Measurements from ENCODE around the gene NAA38. TPM values are rescaled to one million over a fixed set of nuclear protein-coding genes. Genes with fewer than 3 reads are reported as not detected.

The NAA38 gene
- total RNA-seq, 6 experiments from 2014 or later, result 27.2 to 43.0 (median 30.8) TPM

DNA sequence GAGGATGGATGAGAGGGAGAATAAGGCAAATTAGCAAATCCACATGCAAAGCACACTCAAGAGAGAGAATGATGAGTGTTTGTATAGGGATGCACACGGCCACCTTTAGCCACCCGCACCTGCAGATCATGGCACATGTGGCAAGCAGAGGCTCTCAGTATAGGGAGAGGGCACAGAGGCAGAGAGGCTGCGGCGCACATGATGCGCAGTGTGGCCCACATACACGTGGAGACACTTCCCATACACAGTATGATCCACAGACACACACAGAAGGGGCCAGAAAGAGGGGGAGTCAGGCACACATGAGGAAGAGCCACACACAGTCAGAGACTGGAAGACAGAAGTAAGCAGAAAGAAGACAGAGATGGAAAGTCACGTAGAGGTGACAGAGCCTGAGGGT is 24.7 kb upstream of the NAA38 start:
- TF ChIP-seq, protein P1, sequence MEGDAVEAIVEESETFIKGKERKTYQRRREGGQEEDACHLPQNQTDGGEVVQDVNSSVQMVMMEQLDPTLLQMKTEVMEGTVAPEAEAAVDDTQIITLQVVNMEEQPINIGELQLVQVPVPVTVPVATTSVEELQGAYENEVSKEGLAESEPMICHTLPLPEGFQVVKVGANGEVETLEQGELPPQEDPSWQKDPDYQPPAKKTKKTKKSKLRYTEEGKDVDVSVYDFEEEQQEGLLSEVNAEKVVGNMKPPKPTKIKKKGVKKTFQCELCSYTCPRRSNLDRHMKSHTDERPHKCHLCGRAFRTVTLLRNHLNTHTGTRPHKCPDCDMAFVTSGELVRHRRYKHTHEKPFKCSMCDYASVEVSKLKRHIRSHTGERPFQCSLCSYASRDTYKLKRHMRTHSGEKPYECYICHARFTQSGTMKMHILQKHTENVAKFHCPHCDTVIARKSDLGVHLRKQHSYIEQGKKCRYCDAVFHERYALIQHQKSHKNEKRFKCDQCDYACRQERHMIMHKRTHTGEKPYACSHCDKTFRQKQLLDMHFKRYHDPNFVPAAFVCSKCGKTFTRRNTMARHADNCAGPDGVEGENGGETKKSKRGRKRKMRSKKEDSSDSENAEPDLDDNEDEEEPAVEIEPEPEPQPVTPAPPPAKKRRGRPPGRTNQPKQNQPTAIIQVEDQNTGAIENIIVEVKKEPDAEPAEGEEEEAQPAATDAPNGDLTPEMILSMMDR (IDR thresholded peaks at IDR 0.05), result no peak
- DNase-seq (no peak), ATAC-seq (no peak)
- H3K27ac ChIP-seq, result no peak overlapping the region
- H3K4me3 ChIP-seq, result no peak overlapping the region
- H3K27me3 ChIP-seq, result no peaks in the 10 kb centered on the region
- intact Hi-C loops (cut with DNase I), result no loop called here
- H3K4me1 ChIP-seq, result peaks cover 0 to 18% (median 10%) of the 10 kb centered on the region in 4 donors
- H3K9me3 ChIP-seq, result no peaks in the 10 kb centered on the region
- no peaks in the 10 kb centered on the region for H3K36me3 ChIP-seq
- WGBS (ENCODE audit: insufficient coverage, low coverage, low lambda C conversion rate, missing lambda C conversion rate), result 75% methylated on average over 7 of the region's 7 CpGs

DNA sequence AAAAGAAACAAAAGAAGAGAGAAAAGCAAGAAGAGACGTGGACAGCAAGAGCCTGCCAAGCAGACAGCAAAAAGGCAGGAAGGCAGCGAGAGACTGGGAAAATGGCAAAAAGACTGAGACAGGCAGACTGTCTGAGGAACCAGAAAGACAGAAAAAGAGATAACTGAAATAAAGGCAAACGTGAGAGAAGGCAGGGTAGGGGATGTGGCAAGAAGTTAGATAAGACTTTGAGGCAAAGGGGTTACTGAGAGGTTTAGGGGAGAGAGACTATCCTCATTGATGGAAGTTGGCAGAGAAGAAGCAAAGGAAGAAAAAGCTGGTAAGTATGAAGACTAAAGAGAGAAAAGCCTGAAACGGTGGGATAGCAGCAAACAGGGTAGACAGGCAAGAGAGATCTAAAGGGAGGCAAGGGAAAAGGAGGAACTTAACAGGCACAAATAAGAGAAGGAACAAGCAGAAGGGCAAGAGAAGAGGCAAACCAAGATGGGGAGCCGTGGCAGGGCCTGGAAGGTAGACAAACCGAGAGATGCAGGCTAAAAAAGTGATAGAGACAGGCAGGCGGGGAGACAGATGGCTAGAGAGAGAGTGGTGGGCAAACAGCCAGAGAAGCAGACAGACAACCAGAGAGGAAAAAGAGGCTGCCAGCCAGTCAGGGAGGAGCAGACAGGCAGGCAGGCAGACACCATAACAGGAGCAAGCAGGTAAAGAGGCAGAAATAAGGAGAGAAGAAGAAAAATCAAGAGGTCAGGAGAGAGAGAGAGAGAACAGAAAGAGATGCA is 24.1 kb upstream of the NAA38 start:
- no peak for TF ChIP-seq POLR2A (IDR thresholded peaks at IDR 0.05)
- TF ChIP-seq, protein P1 (IDR thresholded peaks at IDR 0.05), result no peak
- Histone ChIP-seq H3K27ac (no peak overlapping the region), H3K9me3 (no peaks in the 10 kb centered on the region), H3K27me3 (no peaks in the 10 kb centered on the region), H3K4me1 (peaks cover 0 to 11% (median 6%) of the 10 kb centered on the region in 4 donors), H3K4me3 (no peak overlapping the region), H3K36me3 (no peaks in the 10 kb centered on the region)
- ATAC-seq (no peak), DNase-seq (no peak)
- whole genome bisulfite sequencing (ENCODE audit: insufficient coverage, low coverage, low lambda C conversion rate, missing lambda C conversion rate), result 54% methylated on average over 6 of the region's 7 CpGs
- intact Hi-C loops (cut with DNase I), result no loop called here

DNA sequence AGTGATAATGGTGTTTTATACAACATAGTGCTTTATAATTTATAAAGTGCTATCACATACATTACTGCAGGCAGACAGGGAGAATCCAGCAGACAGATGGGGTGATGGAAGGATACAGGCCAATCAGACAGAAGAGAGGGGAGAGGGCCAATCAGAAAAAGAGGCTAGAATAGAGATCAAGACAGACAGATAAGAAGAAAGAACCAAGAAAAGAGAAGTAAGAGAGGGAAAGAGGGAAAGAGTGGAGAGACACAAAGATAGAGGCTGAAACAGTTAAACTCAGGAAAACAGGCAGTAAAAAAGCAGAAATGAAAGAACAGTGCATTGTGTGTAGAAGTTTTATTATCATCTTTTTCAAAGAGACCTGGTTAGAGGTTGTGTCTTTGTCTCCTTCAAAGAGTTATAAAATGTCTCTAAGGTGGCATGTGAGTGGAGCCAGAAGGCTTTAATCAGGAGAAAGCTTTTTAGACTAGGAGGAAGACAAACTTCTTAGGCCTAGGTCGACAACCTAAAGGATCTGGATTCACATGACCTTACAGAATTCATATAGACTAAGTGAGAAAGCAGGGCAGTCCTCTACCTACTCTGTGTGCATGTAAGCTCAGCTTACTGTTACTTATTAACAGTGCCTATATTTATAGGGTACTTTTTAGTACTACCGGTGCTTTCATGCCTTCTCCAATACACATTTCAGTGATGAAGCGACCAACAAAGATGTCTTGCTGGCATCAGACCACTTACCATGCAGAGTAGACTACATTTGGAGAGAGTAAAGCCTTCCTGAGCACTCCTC is 22.9 kb upstream of the NAA38 start:
- Histone ChIP-seq H3K27ac (no peak overlapping the region), H3K9me3 (no peaks in the 10 kb centered on the region), H3K36me3 (no peaks in the 10 kb centered on the region), H3K4me1 (no peaks in the 10 kb centered on the region), H3K4me3 (no peak overlapping the region), H3K27me3 (no peaks in the 10 kb centered on the region)
- DNase-seq, result no peak
- intact Hi-C loops (cut with DNase I), result no loop called here
- WGBS (ENCODE audit: insufficient coverage, low coverage, low lambda C conversion rate, missing lambda C conversion rate), result 68% methylated on average over 3 of the region's 3 CpGs
- TF ChIP-seq POLR2A (IDR thresholded peaks at IDR 0.05), result no peak
- TF ChIP-seq, protein P1 (IDR thresholded peaks at IDR 0.05), result no peak
- no peak for ATAC-seq

DNA sequence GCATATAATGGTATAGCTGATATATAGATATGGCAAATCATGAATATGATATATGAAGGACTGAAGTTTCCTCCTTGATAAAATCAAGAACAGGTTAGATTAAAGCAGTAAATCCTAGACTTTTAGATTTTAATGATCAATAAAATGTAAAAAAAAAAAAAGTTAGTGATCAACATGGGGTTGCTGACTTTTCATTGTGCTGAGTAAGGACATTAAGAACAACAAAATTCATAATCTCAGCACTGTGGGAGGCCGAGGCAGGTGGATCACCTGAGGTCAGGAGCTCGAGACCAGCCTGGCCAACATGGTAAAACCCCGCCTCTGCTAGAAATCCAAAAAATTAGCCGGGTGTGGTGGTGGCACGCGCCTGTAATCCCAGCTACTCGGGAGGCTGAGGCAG is 20.9 kb upstream of the NAA38 start:
- H3K4me3 ChIP-seq, result no peak overlapping the region
- H3K4me1 ChIP-seq, result no peaks in the 10 kb centered on the region
- no peak for ATAC-seq
- TF ChIP-seq POLR2A (IDR thresholded peaks at IDR 0.05), result no peak
- TF ChIP-seq, protein P1 (IDR thresholded peaks at IDR 0.05), result no peak
- WGBS (ENCODE audit: insufficient coverage, low coverage, low lambda C conversion rate, missing lambda C conversion rate), result 100% methylated on average over 2 of the region's 7 CpGs
- no peak overlapping the region for H3K27ac ChIP-seq
- H3K9me3 ChIP-seq, result no peaks in the 10 kb centered on the region
- intact Hi-C loops (cut with DNase I), result no loop called here
- no peaks in the 10 kb centered on the region for H3K36me3 ChIP-seq
- DNase-seq, result no peak
- H3K27me3 ChIP-seq, result no peaks in the 10 kb centered on the region

Measured in right lobe of liver (tissue), 6 donors.